IgD-negative memory B cell (primary cell): ENCODE measurements around the gene LBH. TPM values are rescaled to one million over a fixed set of nuclear protein-coding genes. Genes with fewer than 3 reads are reported as not detected.

Experiments
- H3K27ac Mint-ChIP-seq, 3 donors: one replicate each; pipeline ENCODE4 v1.8.0; 2020 to 2022; ENCODE audit warnings: mild to moderate bottlenecking in 3 of 3, mixed read lengths in 3 of 3, moderate library complexity in 1 of 3
- H3K27me3 Mint-ChIP-seq: one replicate; pipeline ENCODE4 v1.8.0; 2021; ENCODE audit warnings: mixed read lengths
- H3K36me3 Mint-ChIP-seq: one replicate; pipeline ENCODE4 v1.8.0; 2020; ENCODE audit warnings: mild to moderate bottlenecking, mixed read lengths
- H3K4me1 Mint-ChIP-seq, 3 donors: one replicate each; pipeline ENCODE4 v1.8.0; 2020 to 2022; ENCODE audit warnings: mixed read lengths in 3 of 3, mild to moderate bottlenecking in 1 of 3
- H3K4me3 Mint-ChIP-seq, 4 donors: one replicate each; pipeline ENCODE4 v1.8.0; 2020 to 2022; ENCODE audit warnings: mild to moderate bottlenecking in 4 of 4, mixed read lengths in 4 of 4, moderate library complexity in 3 of 4
- H3K9me3 Mint-ChIP-seq, 3 donors: one replicate each; pipeline ENCODE4 v1.8.0; 2020 to 2021; ENCODE audit warnings: mixed read lengths in 3 of 3, mild to moderate bottlenecking in 1 of 3
- polyA plus RNA-seq: library from polyadenylated mRNA; unstranded; fragments of 300-500 nt; fragmentation: Illumina TruSeq; gene quantifications from one replicate; pipeline ENCODE4 v1.2.3, GENCODE V29; 2021

LBH gene
- polyA plus RNA-seq, 1 donor from 2014 or later = 163 TPM

DNA sequence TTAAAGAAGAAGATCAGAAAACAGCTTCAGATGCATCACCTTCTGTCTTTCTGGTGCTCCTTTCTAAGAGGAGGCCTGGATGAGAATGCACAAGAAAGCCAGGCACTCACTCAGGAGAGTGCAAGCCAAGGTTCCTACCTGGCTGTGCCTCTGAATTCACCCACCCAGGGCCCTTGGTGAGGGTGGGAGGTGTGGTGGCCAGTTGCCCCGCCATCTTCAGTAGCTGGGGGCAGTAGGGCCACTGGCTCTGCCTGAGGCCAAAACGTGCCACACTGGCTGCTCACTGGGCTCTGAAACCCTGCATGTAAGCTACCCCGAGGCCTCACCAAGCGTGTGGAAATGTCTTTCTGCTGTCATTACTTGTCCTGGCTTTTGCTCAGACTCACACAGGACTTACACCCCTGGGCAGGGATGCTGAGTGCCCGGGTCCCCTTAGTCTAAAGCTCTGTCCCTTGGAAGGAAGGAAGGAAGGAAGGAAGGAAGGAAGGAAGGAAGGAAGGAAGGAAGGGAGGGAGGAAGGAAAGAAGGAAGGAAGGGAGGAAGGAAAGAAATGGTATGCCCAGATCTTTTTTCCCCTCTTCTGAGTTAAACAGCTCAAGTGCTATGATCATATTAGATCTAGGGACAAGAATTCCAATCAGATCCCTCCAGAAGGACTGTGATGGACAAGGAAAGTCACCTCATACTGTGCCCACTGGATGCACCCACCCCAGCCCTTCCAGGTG lies 8.5 kb upstream of the LBH start:
- Mint-ChIP-seq H3K4me1 (peaks cover 40 to 60% (median 42%) of the 10 kb centered on the region in 3 donors), H3K36me3 (no peaks in the 10 kb centered on the region), H3K9me3 (no peaks in the 10 kb centered on the region), H3K27me3 (no peaks in the 10 kb centered on the region), H3K27ac (peak overlapping the region; percentile 96 to 99 (median 98)), H3K4me3 (peak overlapping the region in 3 of 4 donors; percentile 3 to 90 (median 56))

DNA sequence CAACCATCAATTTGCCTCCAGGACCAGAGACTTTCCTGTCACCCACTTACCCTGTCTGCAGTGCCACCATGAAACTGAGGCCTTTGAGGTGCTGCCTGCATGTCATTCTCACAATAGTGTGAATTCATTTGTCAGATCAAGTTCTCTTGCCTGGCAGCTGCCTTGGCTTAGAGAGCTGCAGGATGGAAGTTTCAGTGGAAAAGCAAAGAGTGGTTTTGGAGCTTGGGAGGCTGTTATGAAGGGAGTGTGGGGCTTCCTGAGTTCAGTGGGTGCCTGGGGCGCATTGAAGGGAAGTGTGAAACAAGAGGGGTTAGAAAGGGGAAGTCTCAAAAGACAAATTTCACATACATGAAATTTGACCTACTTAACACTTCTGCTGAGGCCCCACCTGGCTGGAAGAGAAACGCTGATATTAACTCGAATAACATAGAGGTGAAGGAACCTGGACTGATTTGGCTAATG lies 7.9 kb upstream of the LBH start:
- no peaks in the 10 kb centered on the region for H3K36me3 Mint-ChIP-seq
- no peaks in the 10 kb centered on the region for H3K9me3 Mint-ChIP-seq
- peaks cover 36 to 56% (median 38%) of the 10 kb centered on the region in 3 donors for H3K4me1 Mint-ChIP-seq
- H3K27me3 Mint-ChIP-seq = no peaks in the 10 kb centered on the region
- H3K27ac Mint-ChIP-seq = peak overlapping the region; percentile 96 to 99 (median 98)
- H3K4me3 Mint-ChIP-seq = peak overlapping the region; percentile 90 to 96 (median 92)

DNA sequence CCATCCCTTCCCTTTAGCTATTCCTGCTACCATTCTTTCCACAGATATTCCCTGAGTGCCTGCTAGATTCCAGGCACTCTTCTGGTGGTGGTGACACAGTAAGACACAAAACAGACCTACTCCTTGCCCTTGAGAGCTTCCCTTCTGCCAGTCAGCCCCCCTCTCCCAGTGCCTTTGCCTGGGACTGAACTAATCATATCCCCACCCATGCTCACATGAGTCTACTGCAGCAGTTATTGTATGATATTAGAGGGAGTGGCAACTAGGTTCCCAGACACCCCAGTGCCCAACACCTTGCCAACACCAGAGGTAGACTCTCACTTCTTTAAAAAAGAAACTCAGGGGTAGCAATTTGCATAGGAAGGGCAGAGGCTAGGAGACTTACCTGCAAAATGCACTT lies 7.2 kb upstream of the LBH start:
- Mint-ChIP-seq H3K27ac (peak overlapping the region; percentile 96 to 99 (median 98)), H3K36me3 (no peaks in the 10 kb centered on the region), H3K27me3 (no peaks in the 10 kb centered on the region), H3K9me3 (no peaks in the 10 kb centered on the region), H3K4me1 (peaks cover 36 to 54% (median 38%) of the 10 kb centered on the region in 3 donors), H3K4me3 (peak overlapping the region; percentile 90 to 96 (median 92))

DNA sequence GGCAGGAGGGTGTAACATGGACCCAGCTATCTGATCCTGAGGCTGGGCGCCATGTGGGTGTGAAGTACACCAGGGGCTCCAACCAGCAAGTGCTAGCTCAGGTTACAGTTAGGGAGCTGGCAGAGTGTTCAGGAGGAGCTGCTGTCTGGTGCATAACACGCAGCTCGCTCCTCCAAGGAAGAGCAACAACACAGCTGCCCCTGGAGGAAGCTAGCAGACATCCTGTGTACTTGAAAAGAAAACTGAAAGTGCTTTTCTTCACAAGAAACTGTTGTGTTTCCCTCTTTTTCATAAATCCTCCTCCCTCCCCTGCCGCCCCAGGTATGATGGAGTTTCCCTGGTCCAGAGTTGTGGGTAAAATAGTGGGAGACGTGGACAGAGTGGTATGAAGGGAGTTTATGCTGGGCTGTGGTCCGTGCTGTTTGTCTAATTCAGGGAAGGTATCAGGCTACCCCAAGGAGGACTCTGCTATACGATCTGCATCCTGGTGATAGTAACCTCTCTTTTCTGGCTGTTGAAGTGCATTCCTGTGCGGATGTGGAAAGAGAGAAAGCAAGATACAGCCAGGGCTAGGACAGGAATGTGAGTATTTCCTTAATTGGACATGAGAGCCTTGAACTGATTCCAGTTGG lies 6.1 kb upstream of the LBH start:
- H3K4me3 Mint-ChIP-seq = peak overlapping the region; percentile 90 to 96 (median 92)
- no peaks in the 10 kb centered on the region for H3K9me3 Mint-ChIP-seq
- no peaks in the 10 kb centered on the region for H3K27me3 Mint-ChIP-seq
- H3K36me3 Mint-ChIP-seq = no peaks in the 10 kb centered on the region
- H3K27ac Mint-ChIP-seq = peak overlapping the region; percentile 96 to 99 (median 98)
- peaks cover 37 to 56% (median 42%) of the 10 kb centered on the region in 3 donors for H3K4me1 Mint-ChIP-seq

- H3K27ac Mint-ChIP-seq = peak overlapping the region; percentile 96 to 99 (median 98)
- H3K36me3 Mint-ChIP-seq = no peaks in the 10 kb centered on the region
- H3K9me3 Mint-ChIP-seq = no peaks in the 10 kb centered on the region
- no peaks in the 10 kb centered on the region for H3K27me3 Mint-ChIP-seq
- H3K4me3 Mint-ChIP-seq = peak overlapping the region; percentile 90 to 96 (median 92)
- peaks cover 42 to 56% (median 43%) of the 10 kb centered on the region in 3 donors for H3K4me1 Mint-ChIP-seq
Measured at GRCh38 chr2:30226144-30227032, 4.9 kb upstream of the LBH start.

DNA sequence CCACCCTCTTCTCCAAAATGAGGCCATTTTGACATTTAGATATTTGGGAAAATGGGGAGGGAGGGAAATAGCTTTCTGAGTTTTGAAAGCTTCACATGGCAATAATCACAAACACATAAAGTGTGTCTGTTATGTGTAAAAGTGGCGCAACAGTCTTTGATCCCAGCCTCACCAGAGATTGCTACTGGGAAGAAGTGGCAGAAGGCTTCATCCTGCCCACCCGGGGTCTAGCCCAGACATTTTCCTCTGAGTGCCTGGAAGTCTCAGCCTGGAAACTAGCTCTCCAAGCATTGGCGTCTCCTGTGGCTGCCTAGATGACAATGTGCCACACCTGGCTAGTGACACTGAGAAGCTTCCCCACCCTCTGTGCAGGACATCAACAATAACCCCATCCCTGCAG lies 1.7 kb upstream of the LBH start:
- H3K27me3 Mint-ChIP-seq = no peaks in the 10 kb centered on the region
- H3K4me3 Mint-ChIP-seq = peak overlapping the region; percentile 72 to 99 (median 90)
- H3K4me1 Mint-ChIP-seq = peaks cover 36 to 44% (median 37%) of the 10 kb centered on the region in 3 donors
- H3K36me3 Mint-ChIP-seq = no peaks in the 10 kb centered on the region
- H3K9me3 Mint-ChIP-seq = no peaks in the 10 kb centered on the region
- H3K27ac Mint-ChIP-seq = peak overlapping the region in 1 of 3 donors; percentile 97

GRCh38 chr2:30230497-30231211 lies 680 bp upstream of the LBH start:
- H3K4me3 Mint-ChIP-seq = peak overlapping the region; percentile 94 to 99 (median 96)
- peaks cover 3% of the 10 kb centered on the region for H3K36me3 Mint-ChIP-seq
- H3K27me3 Mint-ChIP-seq = no peaks in the 10 kb centered on the region
- peaks cover 31 to 44% (median 38%) of the 10 kb centered on the region in 3 donors for H3K4me1 Mint-ChIP-seq
- H3K27ac Mint-ChIP-seq = peak overlapping the region; percentile 67 to 97 (median 97)
- H3K9me3 Mint-ChIP-seq = no peaks in the 10 kb centered on the region

- peaks cover 31 to 42% (median 41%) of the 10 kb centered on the region in 3 donors for H3K4me1 Mint-ChIP-seq
- peak overlapping the region; percentile 91 to 97 (median 97) for H3K27ac Mint-ChIP-seq
- H3K27me3 Mint-ChIP-seq = no peaks in the 10 kb centered on the region
- peak overlapping the region; percentile 91 to 99 (median 97) for H3K4me3 Mint-ChIP-seq
- no peaks in the 10 kb centered on the region for H3K9me3 Mint-ChIP-seq
- peaks cover 3% of the 10 kb centered on the region for H3K36me3 Mint-ChIP-seq
Measured at GRCh38 chr2:30231996-30232800, 864 bp downstream of the LBH start.

DNA sequence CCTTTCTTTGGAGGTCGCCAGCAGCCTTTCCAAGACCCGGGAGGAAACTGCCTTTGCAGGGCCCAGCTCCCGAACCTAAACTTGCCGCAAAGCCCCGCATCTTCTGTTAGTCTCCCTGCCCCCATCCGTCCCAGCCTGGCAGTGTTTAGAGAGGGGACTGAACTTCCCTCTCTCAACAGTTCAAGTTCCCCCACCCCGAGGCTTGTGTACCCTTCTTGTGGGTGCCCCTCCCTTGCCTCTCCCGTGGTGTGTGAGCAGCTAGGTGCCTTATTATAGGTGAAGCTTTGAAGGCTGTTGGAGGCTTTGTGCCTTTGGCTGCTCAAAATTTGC lies 1.4 kb downstream of the LBH start:
- peak overlapping the region; percentile 91 to 99 (median 97) for H3K4me3 Mint-ChIP-seq
- H3K4me1 Mint-ChIP-seq = peaks cover 31 to 45% (median 44%) of the 10 kb centered on the region in 3 donors
- no peaks in the 10 kb centered on the region for H3K27me3 Mint-ChIP-seq
- H3K9me3 Mint-ChIP-seq = no peaks in the 10 kb centered on the region
- H3K27ac Mint-ChIP-seq = peak overlapping the region; percentile 91 to 97 (median 97)
- H3K36me3 Mint-ChIP-seq = peaks cover 3% of the 10 kb centered on the region

DNA sequence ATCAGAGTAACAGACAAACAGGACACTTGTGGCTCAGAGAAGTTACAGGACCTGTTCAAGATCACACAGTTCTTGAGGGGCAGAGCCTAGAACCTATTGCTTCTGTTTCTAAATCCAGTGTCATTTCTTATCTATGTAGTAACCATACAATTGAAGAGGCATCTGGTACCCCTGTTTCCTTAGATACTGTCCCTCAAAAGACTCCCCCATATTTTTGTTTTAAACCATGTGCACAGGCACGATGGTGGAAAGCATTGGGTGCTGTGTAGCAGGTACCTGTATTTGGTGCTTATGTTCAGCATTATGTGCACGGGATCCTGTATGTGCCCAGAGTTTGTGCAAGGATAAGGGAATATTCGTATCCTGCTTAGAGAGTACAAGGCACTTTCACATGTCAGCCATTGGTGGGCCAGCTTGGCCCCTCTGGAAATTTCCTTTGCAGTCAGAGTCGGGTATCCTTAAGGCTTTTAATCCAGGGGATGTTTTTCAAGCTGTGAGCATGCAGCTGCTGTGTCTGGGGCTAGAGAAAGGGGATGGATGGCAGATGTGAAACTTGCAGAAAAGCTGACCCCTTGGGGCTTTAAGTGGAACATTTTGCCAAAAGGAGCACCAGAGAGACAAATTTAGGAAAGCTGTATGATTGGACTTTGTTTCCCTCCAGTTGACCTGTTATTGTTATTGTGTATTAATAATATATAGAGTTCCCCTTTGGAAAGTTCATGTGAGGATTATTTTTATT lies 2.1 kb downstream of the LBH start:
- Mint-ChIP-seq H3K27me3 (no peaks in the 10 kb centered on the region), H3K36me3 (peaks cover 5% of the 10 kb centered on the region), H3K4me1 (peaks cover 31 to 50% (median 48%) of the 10 kb centered on the region in 3 donors), H3K9me3 (no peaks in the 10 kb centered on the region), H3K27ac (peak overlapping the region; percentile 91 to 97 (median 97)), H3K4me3 (peak overlapping the region; percentile 91 to 99 (median 97))

DNA sequence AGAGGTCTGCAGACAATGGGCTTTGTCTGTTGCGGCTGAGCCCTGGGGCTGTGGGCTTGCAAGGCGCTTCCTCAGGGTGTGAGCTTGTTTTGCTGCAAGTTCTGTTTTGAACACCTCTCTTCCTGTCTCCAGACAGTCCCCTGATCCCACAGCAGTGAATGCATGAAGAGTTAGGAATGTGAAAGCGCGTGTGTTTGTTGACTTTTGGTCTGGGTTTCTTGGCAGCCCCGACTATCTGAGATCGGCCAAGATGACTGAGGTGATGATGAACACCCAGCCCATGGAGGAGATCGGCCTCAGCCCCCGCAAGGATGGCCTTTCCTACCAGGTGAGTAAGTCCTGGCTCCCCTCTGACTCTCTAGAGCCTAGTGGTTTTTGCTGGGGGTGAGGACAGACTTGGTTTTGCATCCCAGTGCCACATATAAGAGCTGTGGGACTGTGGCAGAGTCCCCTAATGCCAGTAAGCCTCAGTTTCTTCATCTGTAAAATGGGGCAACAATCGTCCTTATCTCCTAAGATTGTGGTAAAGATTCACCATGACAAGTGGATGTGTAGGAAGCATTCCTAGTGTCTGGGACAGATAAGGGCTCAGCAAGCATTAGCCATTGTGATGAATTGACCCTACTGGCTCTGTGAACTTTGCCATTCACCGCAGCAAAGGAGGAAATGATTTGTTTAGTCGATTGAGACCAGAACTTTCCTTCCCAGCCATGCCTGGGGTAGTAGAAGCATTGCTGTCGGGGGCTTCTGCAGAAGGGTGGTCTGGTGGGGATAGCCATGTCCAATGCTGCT lies 3.0 kb downstream of the LBH start:
- Mint-ChIP-seq H3K36me3 (peaks cover 8% of the 10 kb centered on the region), H3K27ac (peak overlapping the region in 2 of 3 donors; percentile 86 to 97), H3K4me1 (peaks cover 36 to 57% (median 56%) of the 10 kb centered on the region in 3 donors), H3K9me3 (no peaks in the 10 kb centered on the region), H3K27me3 (no peaks in the 10 kb centered on the region), H3K4me3 (peak overlapping the region; percentile 91 to 99 (median 97))

- H3K4me1 Mint-ChIP-seq = peaks cover 39 to 63% (median 57%) of the 10 kb centered on the region in 3 donors
- peak overlapping the region in 2 of 3 donors; percentile 86 to 97 for H3K27ac Mint-ChIP-seq
- no peaks in the 10 kb centered on the region for H3K9me3 Mint-ChIP-seq
- peak overlapping the region; percentile 91 to 99 (median 97) for H3K4me3 Mint-ChIP-seq
- H3K27me3 Mint-ChIP-seq = no peaks in the 10 kb centered on the region
- H3K36me3 Mint-ChIP-seq = peaks cover 8% of the 10 kb centered on the region
Measured at GRCh38 chr2:30235008-30235655, 3.8 kb downstream of the LBH start.
